Measurements from ENCODE around the gene CDR2.

DNA sequence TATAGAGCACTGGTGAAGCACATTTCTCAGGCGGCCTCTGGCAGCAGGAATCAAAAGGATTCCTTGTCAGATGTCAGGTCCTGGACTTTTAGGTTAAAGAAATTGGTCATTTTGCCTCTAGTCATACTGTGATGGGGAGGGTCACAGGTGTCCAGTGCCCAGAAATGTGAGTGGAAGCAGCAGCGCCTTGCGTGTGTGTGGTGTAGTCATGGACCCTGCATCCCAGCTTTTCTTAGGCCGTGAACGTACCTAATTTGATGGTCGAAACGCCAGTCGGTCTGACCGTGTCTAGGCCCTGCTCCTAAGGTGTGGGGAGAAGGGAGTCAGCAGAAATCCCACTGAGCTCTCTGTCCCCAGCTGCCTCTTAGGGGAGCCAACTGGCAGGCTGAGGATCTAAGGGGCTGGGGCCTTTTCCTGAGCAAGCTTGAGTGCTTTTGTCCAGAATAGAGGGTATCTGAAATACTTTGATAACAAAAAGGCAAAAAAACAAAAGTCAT lies 45.2 kb downstream of the CDR2 start:
- TF ChIP-seq CTCF (optimal IDR thresholded peaks at IDR 0.05 in 1 of 3, IDR thresholded peaks at IDR 0.05 in 1 of 3, conservative IDR thresholded peaks at IDR 0.05 in 1 of 3; ENCODE audit: extremely low read depth in 1 of 3, insufficient read depth in 2 of 3, low read length in 3 of 3) (no peak), EZH2 (IDR thresholded peaks at IDR 0.05; ENCODE audit: low read length) (no peak)

Data from keratinocyte (primary cell).